Sciatic nerve (tissue), 2 donors: Measurements from ENCODE around the gene CTR9. TPM values are rescaled to one million over a fixed set of nuclear protein-coding genes. Genes with fewer than 3 reads are reported as not detected.

ENCODE experiments used
- ATAC-seq: fragments of 200-7000 bp; cut with Tn5 transposase; one replicate; pipeline ENCODE4 v1.9.1; 2020; ENCODE audit warnings: mild to moderate bottlenecking, moderate library complexity
- DNase-seq: peaks from one replicate; pipeline ENCODE4 v3.0.0-alpha.2; 2020; ENCODE audit warnings: low spot score
- intact Hi-C: fragments of 100-400 bp; cut with DNase I; formaldehyde crosslinking; loops from one replicate; pipeline ENCODE4 v1.14.2; 2022
- total RNA-seq: library from RNA; stranded (reverse); fragmentation: NEBNext Ultra II Directional; extraction: Animal tissue kit (Norgen Biotek cat#: 25700); gene quantifications from one replicate; pipeline ENCODE4 v1.2.1, GENCODE V29; 2021
- donor health status: DM: no; HTN: no; CAD: no.
- donor health status: DM: no; HTN: no; CAD: no.

Gene CTR9
- total RNA-seq, 1 donor from 2014 or later, result 31.9 TPM

GRCh38 chr11:10777393-10777793 lies 26.3 kb downstream of the CTR9 start:
- intact Hi-C loops, result no loop called here
- ATAC-seq, result no peak
- no peak for DNase-seq

- intact Hi-C loops, result no loop called here
- ATAC-seq (peak; percentile 28), DNase-seq (no peak)
Measured at GRCh38 chr11:10777806-10778205, 26.8 kb downstream of the CTR9 start.

DNA sequence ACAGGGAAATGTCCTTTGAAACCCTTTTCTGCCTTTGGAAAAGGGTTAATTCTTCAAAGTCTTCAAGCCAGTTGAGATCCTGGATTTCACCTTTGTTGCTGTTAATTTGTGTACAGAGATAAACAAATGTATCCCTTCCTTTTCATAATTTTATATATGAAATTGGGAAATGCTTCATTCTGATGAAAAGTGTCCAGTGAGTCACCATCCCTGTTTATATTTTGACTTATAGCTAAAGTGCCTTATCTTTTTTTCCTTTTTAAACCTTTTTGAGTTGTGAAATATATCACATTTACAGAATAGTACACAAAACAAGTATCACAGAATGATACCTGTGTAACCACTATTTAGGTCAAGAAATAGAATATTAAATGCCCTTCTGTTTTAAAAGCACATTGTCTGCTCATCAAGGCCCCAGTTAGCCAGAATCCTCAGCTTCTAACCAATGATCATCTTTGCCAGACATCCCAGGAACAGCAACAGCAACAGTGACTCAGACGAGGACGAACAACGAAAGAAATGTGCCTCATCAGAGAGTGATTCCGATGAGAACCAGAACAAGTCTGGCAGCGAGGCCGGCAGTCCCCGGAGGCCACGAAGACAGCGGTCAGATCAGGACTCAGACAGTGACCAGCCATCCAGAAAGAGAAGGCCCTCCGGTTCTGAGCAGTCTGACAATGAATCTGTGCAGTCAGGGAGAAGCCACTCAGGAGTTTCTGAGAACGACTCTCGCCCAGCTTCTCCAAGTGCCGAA lies 27.3 kb downstream of the CTR9 start:
- DNase-seq (no peak), ATAC-seq (peak; percentile 71)
- intact Hi-C loops, result no loop called here

DNA sequence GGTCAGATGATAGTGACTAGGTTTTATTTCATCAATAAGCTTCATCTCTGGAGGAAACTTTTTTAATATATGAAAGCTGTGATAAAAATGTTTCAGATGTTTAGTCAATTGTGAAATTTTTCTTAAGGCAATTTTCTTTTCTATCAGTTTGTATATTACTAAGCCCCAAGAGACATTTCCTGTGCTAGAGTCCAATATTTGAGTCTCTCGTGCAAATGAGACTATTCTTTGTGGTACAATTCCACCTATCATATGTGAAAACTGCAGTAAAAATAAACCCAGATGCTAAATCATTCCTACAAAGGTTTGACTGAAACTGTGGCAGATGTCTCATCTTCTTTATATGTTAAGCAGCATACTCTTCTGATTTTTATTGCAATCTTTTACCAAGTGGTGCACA lies 28.0 kb downstream of the CTR9 start:
- ATAC-seq (no peak), DNase-seq (no peak)
- intact Hi-C loops, result no loop called here

DNA sequence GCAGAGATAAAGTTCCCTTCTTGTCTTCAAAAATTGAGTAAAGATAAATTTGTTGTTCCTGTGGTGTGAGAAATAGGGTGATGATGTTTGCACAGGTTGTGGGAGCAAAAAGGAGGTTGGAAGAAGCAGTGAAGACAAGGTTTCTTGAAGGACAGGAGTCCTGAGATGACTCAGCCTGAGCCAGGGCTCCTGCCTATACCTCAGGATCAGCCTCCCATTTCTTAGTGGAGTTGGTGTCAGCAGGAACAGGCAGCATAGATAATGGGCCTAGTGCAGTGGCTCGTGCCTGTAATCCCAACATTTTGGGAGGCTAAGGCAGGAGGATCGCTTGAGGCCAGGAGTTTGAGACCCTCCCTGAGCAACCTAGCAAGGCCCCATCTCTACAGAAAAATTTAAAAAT lies 29.0 kb downstream of the CTR9 start:
- ATAC-seq, result no peak
- intact Hi-C loops, result loop anchor here (10.0 kb wide), 1 partner anchor 235 kb away; no protein-coding TSS in a partner anchor
- DNase-seq, result no peak

DNA sequence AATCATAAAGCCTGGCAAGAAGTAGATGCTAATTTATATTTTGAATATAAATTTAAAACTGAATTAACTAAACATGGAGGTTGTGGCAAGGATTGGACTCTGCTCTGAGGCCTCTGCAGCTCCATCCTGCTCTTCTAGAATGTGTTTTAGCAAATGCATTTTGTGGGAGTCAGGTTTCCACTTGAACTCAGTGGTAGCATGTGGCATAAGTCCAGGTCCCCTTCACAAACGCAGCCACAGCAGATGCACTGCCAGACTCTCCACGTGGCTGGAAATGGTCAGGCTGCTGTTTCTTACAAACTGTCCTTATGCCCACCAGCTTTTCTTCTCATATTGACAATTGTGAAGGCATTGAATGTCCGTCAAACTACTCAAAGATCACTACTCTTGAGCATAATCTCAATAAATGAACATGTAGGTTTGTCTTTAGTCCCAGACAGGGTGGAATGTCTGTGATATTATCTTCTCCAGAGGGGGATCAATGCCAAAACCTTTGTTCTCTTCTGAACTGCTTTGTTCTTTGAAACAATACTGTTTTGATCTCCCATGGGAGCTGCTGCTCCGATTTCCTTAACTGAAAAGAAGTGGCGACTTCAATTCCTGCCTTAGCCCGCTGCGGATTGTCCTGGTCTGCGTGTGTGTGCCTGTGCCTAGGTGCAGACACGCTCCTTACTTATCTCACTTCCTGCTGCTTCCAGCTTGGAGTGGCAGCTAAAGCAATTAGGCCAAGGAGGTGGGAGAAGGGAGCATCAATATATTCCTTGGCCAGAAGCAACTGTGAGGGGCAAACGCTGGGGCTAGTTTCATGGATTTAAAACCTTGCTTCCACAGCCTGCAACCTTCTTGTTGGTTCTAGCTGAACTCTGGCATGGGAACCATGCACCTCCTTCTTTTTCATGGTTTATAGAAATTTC lies 33.4 kb downstream of the CTR9 start:
- intact Hi-C loops, result loop anchor here (10.0 kb wide), 1 partner anchor 230 kb away; no protein-coding TSS in a partner anchor
- no peak for DNase-seq
- ATAC-seq, result no peak

DNA sequence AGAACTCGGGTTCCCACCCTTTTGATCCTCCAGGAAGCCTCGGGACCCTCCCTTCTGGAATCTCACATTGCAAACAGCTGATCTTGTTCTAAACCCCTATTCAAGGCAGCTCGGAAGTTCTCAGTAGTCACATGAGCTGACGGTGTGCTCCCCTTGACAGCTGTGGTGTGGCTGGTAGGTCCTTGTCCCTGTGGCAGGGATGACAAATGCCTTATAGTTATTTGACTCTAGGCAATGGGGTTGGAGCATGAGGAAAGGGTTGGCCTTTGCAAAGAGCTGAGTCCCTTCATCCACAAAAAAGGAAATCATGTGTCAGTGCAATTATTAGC lies 34.1 kb downstream of the CTR9 start:
- intact Hi-C loops, result loop anchor here (10.0 kb wide), 1 partner anchor 230 kb away; no protein-coding TSS in a partner anchor
- DNase-seq (no peak), ATAC-seq (no peak)

DNA sequence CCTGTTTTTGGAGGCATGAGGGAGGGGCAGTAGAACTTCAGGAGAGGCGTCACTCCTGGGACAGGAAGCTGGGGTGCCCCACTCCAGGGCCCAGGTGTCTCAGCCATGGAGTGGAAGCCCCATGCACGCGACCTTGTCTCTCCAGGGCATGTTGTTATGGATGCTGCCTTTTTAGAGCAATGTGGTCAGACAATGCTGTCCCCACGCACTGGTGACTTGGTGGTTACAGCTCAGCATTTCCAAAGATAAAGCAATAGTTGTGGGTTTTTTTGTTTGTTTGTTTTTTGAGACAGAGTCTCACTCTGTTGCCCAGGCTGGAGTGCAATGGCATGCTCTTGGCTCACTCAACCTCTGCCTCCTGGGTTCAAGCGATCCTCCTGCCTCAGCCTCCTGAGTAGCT lies 35.4 kb downstream of the CTR9 start:
- DNase-seq (no peak), ATAC-seq (no peak)
- intact Hi-C loops, result loop anchor here (10.0 kb wide), 1 partner anchor 228 kb away; no protein-coding TSS in a partner anchor

DNA sequence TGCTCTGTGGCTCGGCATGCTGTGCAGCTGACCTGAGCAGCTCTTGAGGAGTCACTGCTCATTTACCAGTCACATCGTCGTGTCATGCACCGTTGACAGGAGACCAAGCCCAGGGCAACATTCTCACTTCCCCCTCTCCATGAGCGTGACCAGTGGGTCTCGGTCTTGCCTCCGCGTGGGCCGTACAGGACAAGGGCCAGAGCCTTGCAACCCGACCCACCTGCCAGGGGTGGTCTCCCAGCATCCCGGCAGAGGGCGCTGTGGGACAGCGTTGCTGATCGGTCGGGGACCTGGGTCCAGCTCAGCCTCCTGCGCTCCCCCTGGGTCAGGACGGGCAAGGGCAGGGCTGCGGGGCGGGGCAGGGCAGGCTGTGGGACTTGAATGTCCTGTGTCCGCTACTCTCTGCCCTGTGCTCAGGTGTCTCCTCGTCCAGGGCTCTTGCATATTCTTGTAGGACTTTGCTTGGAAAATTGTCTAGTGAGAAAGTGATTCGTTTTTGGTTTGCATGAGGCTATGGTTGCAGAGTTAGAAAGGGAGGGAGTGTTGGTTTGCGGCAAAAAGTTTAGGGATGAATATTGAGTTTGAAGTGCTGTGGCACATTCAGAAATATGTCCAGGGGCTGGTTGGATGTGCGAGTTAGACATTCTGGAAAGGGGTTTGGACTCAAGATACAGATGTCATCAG lies 41.5 kb downstream of the CTR9 start:
- intact Hi-C loops, result loop anchor here (10.0 kb wide), 1 partner anchor 992 kb away; no protein-coding TSS in a partner anchor
- DNase-seq (peak; percentile 92), ATAC-seq (peak; percentile 96)

DNA sequence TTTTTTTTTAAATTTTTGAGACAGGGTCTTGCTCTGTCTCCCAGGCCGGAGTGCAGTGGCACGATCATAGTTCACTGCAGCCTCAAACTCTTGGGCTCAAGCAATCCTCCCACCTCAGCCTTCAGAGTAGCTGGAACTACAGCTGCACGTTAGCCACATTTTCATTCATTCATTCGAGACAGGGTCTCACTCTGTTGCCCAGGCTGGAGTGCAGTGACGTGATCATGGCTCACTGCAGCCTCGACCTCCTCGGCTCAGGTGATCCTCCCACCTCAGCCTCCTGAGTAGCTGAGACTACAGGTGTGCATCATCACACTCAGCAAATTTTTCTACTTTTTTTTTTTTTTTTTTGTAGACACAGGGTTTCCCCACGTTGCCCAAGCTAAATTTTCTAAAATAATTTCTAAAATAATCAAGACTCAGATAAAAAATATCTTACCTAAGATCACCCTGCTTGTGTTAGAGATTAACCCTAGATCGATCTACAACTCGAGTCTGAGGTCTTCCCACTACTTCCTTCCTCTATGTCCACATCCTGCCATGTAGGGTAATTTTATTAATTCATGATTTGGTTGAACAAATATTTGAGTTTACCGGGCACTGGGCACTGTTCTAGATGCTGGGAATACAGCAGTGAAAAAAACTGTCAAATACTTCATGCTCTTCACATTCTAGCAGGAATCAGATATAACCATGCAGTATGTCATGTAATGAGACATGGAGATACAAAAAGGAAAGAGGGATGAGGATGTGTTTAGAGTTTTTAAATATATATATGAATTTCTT lies 42.6 kb downstream of the CTR9 start:
- DNase-seq (no peak), ATAC-seq (no peak)
- intact Hi-C loops, result loop anchor here (10.0 kb wide), 1 partner anchor 991 kb away; no protein-coding TSS in a partner anchor

GRCh38 chr11:10796191-10796590 lies 45.1 kb downstream of the CTR9 start:
- intact Hi-C loops, result loop anchor here (10.0 kb wide), 1 partner anchor 989 kb away; no protein-coding TSS in a partner anchor
- ATAC-seq (no peak), DNase-seq (no peak)

- intact Hi-C loops, result loop anchor here (10.0 kb wide), 1 partner anchor 988 kb away; no protein-coding TSS in a partner anchor
- ATAC-seq (no peak), DNase-seq (no peak)
Measured at GRCh38 chr11:10797001-10797400, 46.0 kb downstream of the CTR9 start.

DNA sequence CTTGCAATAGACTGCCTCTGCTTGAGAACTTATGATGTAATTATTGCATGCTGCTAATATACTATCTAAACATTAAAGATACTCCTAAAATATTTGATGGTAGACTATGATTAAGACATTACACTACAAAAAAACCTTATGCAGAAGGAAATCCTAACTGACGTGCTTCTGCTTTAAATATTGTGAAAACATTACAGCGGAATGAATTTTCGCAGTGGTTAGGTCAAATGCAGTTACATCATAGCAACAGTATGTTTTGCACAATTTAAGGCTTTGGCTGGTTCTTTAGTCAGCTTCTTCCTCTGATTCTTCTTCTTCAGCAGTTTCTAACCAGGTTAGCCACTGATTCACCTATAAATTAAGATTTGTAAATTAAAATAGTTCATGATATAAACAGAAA lies 46.5 kb downstream of the CTR9 start:
- ATAC-seq (no peak), DNase-seq (no peak)
- intact Hi-C loops, result loop anchor here (10.0 kb wide), 1 partner anchor 987 kb away; no protein-coding TSS in a partner anchor

DNA sequence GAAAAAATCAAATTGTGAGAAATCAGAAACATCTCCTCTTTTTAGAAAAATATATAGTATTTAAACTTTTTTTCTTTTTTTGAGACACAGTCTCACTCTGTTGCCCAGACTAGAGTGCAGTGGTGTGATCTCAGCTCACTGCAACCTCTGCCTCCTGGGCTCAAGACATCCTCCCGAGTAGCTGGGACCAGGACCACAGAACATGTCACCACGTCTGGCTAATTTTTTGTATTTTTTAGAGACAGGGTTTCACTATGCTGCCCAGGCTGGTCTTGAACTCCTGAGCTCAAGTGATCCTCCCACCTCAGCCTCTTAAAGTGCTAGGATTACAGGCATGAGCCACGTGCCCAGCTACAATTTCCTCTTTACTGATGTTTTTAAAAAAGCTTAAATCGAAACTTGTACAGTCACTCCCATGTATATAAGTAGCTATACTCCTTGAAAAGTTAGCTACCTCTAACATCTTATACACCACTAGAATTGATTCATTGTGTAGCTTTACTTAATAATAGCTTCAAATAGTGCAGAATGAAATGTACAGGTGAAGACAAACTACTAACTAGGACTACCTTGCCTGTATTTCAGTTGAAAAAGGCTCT lies 47.4 kb downstream of the CTR9 start:
- ATAC-seq, result no peak
- intact Hi-C loops, result loop anchor here (10.0 kb wide), 1 partner anchor 986 kb away; no protein-coding TSS in a partner anchor
- DNase-seq, result no peak

GRCh38 chr11:10800292-10800691 lies 49.2 kb downstream of the CTR9 start:
- ATAC-seq (no peak), DNase-seq (no peak)
- intact Hi-C loops, result no loop called here

DNA sequence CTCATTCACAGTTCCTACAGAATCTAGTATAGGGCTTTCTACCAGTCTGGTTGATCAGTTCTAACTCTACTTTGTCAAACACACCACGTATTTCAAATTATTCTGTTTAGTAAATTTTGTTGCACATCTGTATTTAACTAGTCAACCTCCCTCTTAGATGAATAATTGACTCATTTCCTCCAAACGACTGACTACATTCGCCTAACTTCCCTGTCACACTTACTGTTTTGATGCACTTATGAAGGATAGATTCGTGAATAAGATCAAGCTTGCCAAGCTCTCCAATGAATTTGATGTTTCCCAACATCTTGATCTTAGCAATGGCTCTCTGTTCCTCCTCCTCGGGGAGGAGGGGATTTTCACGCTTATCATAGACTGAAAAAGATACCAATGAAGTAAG lies 52.6 kb downstream of the CTR9 start:
- intact Hi-C loops, result no loop called here
- no peak for ATAC-seq

DNA sequence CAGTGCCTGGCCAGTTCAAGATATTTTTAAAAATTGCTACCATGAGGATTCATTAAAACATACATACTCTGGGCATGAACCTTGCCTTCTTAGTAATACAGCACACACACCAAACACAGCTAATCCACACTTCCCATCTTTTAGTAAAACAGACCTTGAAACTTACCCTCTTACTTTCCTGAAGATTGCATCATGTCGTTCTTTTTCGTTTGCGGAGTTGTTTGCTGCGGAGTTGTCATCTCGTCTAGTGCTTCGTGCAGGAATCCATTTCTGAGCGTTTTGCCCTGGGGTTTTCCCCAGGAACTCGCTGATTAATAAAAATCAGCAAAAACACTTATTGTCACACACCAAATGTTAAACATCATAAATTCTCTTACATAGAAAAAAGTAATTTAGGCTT lies 54.7 kb downstream of the CTR9 start:
- ATAC-seq, result no peak
- no peak for DNase-seq
- intact Hi-C loops, result loop anchor here (5.0 kb wide), 1 partner anchor 52 kb away; the partner anchor contains the start of gene ZBED5

More for the DNA sequence above, 52.6 kb downstream of the CTR9 start:
- no peak for DNase-seq

- ATAC-seq, result no peak
- intact Hi-C loops, result loop anchor here (5.0 kb wide), 1 partner anchor 51 kb away; the partner anchor contains the start of gene ZBED5
- no peak for DNase-seq
Measured at GRCh38 chr11:10806206-10806605, 55.2 kb downstream of the CTR9 start.
